Lower leg skin (tissue), 3 donors: ENCODE data around the gene SMC3.

Experiments
- POLR2A ChIP-seq, 2 donors: fragments of 450-650 bp; IDR thresholded peaks; one replicate each; pipeline ENCODE4 v1.6.1; 2016 to 2017; ENCODE audit warnings: antibody characterized with exemption in 2 of 2, mild to moderate bottlenecking in 1 of 2, moderate library complexity in 1 of 2
- TF ChIP-seq, protein P1 (sequence below), 3 donors: fragments of 450-650 bp; IDR thresholded peaks; one replicate each; pipeline ENCODE4 v1.5.1; 2016; ENCODE audit warnings: antibody characterized with exemption in 3 of 3, mild to moderate bottlenecking in 3 of 3, moderate library complexity in 2 of 3

DNA sequence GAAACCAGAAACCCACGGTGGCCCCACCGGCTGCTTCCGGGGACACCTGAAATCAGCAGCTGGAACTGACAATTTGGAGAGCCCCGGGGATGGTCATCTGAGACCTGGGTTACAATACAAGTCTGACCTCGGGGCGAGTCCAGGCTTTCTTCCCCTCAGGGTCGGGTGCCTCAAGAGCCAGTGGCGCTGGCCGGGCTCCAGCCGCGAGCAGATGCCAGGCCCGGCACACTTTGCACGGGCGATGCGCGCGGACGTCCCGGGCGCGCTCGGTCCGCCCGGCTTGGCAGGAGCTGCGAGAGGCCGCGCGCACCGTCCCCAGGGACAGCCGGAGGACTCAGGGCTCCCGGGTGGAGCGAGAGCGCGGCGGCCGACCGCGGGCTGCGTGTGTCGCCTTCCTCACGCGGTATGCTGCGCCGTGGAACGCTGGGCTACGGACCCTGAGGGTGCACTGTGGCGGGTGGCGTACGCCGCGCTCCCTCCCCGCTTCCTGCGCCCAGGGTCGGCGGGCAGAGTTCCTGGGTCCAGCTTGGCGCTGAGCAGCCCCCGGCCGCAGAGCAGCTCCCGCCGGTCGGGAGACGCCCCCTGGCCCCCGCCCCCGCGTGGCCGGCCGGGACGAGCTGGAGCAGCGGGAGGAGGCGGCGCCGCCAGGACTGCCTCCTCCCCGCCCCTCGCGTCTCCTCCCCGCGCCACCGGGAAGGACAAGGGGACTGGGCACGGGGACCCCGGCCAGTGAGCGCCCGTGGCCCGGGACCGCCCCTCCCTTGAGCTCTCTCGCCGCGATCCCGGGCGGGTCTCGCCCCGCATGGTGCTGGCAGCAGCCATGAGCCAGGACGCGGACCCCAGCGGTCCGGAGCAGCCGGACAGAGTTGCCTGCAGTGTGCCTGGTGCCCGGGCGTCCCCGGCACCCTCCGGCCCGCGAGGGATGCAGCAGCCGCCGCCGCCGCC, 76.4 kb downstream of the SMC3 start, which contains the start of gene RBM20:
- TF ChIP-seq POLR2A (IDR thresholded peaks at IDR 0.05): no peak
- TF ChIP-seq, protein P1, sequence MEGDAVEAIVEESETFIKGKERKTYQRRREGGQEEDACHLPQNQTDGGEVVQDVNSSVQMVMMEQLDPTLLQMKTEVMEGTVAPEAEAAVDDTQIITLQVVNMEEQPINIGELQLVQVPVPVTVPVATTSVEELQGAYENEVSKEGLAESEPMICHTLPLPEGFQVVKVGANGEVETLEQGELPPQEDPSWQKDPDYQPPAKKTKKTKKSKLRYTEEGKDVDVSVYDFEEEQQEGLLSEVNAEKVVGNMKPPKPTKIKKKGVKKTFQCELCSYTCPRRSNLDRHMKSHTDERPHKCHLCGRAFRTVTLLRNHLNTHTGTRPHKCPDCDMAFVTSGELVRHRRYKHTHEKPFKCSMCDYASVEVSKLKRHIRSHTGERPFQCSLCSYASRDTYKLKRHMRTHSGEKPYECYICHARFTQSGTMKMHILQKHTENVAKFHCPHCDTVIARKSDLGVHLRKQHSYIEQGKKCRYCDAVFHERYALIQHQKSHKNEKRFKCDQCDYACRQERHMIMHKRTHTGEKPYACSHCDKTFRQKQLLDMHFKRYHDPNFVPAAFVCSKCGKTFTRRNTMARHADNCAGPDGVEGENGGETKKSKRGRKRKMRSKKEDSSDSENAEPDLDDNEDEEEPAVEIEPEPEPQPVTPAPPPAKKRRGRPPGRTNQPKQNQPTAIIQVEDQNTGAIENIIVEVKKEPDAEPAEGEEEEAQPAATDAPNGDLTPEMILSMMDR (IDR thresholded peaks at IDR 0.05): no peak
